OCI-LY1 (cell line): ENCODE results near the gene SMG9.

ENCODE experiments used
- CTCF ChIP-seq: fragments of 200-600 bp; sonication (generic), shearing (Covaris generic); IDR thresholded peaks from 2 replicates; pipeline ENCODE4 v1.5.1; 2017; ENCODE audit warnings: mild to moderate bottlenecking, antibody characterized with exemption, low read length, moderate library complexity, mixed read lengths
- EZH2 ChIP-seq: fragments of 200-600 bp; sonication (generic), shearing (Covaris generic); IDR thresholded peaks from 2 replicates; pipeline ENCODE4 v1.8.0; 2017; ENCODE audit warnings: borderline replicate concordance, mixed run types, mild to moderate bottlenecking, antibody characterized with exemption, low read length, moderate library complexity, mixed read lengths

- TF ChIP-seq CTCF (no peak), EZH2 (no peak)
These were observed 6.2 kb upstream of the SMG9 start for GRCh38 chr19:43760941-43761340.
